OCI-M1 (cell line): Measurements from ENCODE around the gene SCMH1.
"Not testable (repeated sequence)": the region's sequence is repeated elsewhere in the genome, so short reads cannot be mapped to it uniquely, and the experiment has no call there.

ENCODE experiments used
- DNase-seq: peaks from one replicate; lab custom pipeline; 2025; lab: John Stamatoyannopoulos, UW

The SCMH1 gene

GRCh38 chr1:41152622-41153044, 89.5 kb downstream of the SCMH1 start:
- DNase-seq, result no peak

- no peak for DNase-seq
These were observed 90.3 kb downstream of the SCMH1 start for GRCh38 chr1:41151846-41152245.

- no peak for DNase-seq
These were observed 92.5 kb downstream of the SCMH1 start for GRCh38 chr1:41149570-41149969.

GRCh38 chr1:41144285-41144684, 97.8 kb downstream of the SCMH1 start:
- peak; percentile 22 for DNase-seq

- DNase-seq, result no peak
These were observed 103.6 kb downstream of the SCMH1 start for GRCh38 chr1:41138549-41138948.

GRCh38 chr1:41135196-41135947, 106.7 kb downstream of the SCMH1 start:
- no peak for DNase-seq

- not testable (repeated sequence) for DNase-seq
These were observed 107.8 kb downstream of the SCMH1 start for GRCh38 chr1:41134325-41134724.

GRCh38 chr1:41122851-41123518, 119.1 kb downstream of the SCMH1 start:
- DNase-seq, result peak; percentile 46

- no peak for DNase-seq
These were observed 120.0 kb downstream of the SCMH1 start for GRCh38 chr1:41122148-41122547.

GRCh38 chr1:41118645-41119044, 123.5 kb downstream of the SCMH1 start:
- DNase-seq, result no peak

GRCh38 chr1:41117241-41117640, 124.9 kb downstream of the SCMH1 start:
- DNase-seq, result not testable (repeated sequence)

- no peak for DNase-seq
These were observed 131.4 kb downstream of the SCMH1 start for GRCh38 chr1:41110736-41111135.

GRCh38 chr1:41110286-41110685, 131.8 kb downstream of the SCMH1 start:
- DNase-seq, result no peak

GRCh38 chr1:41109310-41110197, 132.6 kb downstream of the SCMH1 start:
- peak; percentile 65 for DNase-seq

- DNase-seq, result no peak
These were observed 133.3 kb downstream of the SCMH1 start for GRCh38 chr1:41108696-41109275.

- DNase-seq, result peak; percentile 47
These were observed 138.3 kb downstream of the SCMH1 start for GRCh38 chr1:41103766-41104165.

- DNase-seq, result no peak
These were observed 139.5 kb downstream of the SCMH1 start for GRCh38 chr1:41102653-41103052.

- DNase-seq, result no peak
These were observed 140.0 kb downstream of the SCMH1 start for GRCh38 chr1:41101950-41102607.

- DNase-seq, result no peak
These were observed 141.0 kb downstream of the SCMH1 start for GRCh38 chr1:41101076-41101475.

- DNase-seq, result no peak
These were observed 141.9 kb downstream of the SCMH1 start for GRCh38 chr1:41100170-41100569.

GRCh38 chr1:41098730-41099460, 143.2 kb downstream of the SCMH1 start:
- no peak for DNase-seq
